Neural progenitor cell (in vitro differentiated cells): ENCODE results near the gene GNRHR.

Experiments used
- CTCF ChIP-seq: fragments of 200-600 bp; sonication (generic); IDR thresholded peaks from 2 replicates; pipeline ENCODE4 v1.5.1; 2017; ENCODE audit warnings: antibody characterized with exemption, mild to moderate bottlenecking
- EZH2 ChIP-seq: fragments of 200-600 bp; sonication (generic); IDR thresholded peaks from 2 replicates; pipeline ENCODE4 v1.6.1; 2017; ENCODE audit warnings: antibody characterized with exemption, mild to moderate bottlenecking, moderate library complexity

DNA sequence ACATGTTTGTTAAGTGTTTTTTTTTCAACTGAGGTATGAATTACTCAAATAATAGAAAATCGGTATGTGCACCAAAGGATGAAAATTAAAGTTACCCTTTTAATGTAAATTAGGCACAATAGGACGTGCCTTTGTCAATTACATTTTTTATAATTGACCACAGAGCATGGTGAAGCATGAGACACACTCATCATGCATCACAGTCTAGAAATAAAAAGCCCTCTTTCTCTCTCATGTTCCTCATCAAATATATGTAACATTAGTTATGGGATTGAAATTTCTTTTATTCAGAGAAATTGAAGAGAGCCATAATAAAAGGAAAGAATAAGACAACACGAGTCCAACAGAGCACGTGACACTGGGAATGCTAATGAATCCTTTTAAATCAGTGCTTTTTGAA, 3.5 kb downstream of the GNRHR start:
- no peak for TF ChIP-seq CTCF
- TF ChIP-seq EZH2 = no peak
